HG03439 (cell line): ENCODE data around the gene FAM181B.
A peak's percentile ranks its signal among the peaks of the same experiment; 100 is the strongest.
"Not testable (repeated sequence)": the region's sequence is repeated elsewhere in the genome, so short reads cannot be mapped to it uniquely, and the experiment has no call there.

Experiments used
- ATAC-seq: cut with Tn5 transposase; IDR thresholded peaks from one replicate; pipeline ENCODE4 v1.9.1; 2021; ENCODE audit warnings: mild to moderate bottlenecking, moderate library complexity; ENCODE audit not compliant: unreplicated experiment

Gene FAM181B

GRCh38 chr11:82732734-82733443, 775 bp downstream of the FAM181B start:
- ATAC-seq: no peak

DNA sequence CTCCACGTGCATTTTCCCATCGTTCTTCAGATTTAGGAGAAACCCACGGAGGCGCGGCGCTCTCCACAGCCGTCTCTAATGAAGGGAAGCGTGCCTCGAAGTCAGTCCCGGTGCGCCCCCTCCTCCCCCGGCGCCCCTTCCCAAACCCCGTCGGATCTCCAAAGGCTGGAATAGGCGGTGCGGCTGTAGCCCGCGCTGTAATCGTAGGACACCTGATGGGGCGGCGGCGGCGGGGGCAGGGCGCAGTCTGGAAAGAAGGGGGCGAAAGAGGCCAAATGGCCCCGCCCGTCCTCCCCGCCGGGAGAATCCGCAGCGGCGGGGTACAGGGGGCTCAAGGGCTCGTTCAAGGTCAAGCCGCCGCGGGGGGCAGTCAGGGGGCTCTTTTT, 1.3 kb downstream of the FAM181B start:
- no peak for ATAC-seq

DNA sequence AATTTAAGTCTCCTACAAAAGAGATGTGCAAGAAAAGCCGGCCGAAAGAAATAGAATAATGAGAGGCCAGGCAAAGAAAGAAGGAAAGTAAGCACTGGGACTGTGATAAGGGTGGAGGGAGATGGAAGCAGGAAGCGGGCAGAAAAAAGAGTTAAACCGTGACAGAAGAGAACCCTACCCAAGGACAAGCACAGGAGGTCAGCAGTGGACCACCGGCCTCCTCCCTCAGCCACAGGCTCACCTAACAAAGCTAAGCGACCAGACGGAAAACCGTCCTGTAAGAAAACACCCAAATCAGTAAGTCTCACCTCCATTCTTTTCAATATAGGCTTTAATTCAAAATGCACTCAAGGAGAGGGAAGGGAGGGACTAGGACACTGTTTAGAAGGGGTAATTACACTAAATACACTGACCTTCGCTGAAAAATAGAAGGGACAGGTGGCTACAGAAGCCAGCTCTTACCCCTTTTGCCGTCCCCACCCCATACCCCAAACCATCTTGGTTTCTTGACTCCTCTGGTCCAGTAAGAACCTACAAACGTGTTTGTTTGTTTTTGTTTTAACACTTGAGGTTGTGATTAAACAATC, 1.9 kb downstream of the FAM181B start:
- ATAC-seq: no peak

DNA sequence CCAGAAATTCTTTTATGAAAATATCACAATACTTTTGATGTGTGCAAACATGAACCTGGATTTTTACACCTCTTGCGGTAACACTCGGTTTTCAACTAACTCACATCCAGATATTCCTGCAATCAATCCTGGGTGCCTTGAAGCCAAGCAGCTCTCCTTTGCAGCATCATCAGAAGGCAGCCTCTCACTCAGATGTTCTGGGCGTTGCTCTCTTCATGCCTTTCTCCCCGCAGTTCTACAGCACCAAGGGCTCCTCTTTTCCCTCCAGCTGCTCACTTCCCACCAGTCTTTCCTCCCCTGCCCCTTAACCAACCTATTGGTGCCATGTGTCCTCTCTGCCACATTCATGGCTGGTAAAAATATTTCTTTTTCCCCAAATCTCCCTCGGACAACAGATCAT, 2.9 kb downstream of the FAM181B start:
- no peak for ATAC-seq

DNA sequence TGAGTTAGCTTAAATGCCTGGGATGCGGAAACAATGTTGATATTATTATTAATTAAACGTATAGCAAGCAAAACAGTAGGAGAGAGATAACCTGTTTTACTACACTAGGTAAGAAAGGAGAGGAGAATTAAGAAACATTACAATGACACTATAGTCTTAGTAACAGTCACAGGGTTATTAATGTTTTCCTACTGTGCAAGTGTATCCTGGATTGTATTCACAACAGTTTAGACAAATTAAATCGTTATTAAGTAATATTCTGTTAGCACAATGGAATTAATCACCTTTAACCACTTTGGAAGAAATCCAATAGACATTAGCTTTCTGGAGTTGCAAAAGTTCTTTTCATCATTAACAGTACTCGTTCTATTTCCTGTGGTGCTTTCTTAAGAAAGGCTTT, 3.4 kb downstream of the FAM181B start:
- no peak for ATAC-seq

GRCh38 chr11:82724026-82724425, 9.6 kb downstream of the FAM181B start:
- no peak for ATAC-seq

- ATAC-seq: no peak
Observed at GRCh38 chr11:82722231-82722630, 11.4 kb downstream of the FAM181B start.

DNA sequence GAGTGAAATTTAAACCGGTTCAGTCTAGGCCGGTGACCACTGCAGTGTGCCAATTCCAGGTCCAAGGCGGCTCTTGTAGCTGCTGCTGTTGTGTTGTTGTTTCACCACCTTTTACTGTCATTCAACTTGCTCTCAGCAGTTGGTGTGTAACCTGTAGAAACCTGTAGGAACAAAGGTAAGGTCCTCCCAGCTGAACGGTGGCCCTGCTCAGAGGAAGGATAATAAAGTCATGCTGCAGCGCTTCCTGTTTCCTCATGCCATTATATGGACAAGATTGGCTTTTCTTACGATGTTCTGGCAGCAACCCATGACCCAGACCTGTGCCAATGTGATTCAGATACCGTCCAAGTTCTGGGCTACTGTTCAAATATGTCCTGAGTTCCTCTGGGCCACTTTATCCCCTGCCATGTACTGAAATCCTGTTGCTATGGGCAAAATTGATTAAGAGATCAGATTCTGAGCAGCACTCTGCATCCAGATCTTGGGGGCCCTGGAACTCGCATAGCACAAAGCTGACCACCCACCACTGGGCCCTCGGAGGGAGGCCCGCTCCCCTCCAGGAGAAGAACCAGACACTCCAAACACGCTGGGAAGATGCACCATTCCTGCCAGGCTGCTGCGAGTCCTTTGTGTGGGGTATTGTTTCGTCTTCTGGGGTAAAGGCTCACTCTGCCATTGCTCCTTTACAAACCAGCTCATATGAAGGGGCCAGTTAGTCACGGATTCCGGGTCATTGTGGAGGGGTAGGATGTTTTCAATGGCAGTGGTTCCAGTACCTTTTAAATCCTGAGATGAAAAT, 13.2 kb downstream of the FAM181B start:
- ATAC-seq: no peak

DNA sequence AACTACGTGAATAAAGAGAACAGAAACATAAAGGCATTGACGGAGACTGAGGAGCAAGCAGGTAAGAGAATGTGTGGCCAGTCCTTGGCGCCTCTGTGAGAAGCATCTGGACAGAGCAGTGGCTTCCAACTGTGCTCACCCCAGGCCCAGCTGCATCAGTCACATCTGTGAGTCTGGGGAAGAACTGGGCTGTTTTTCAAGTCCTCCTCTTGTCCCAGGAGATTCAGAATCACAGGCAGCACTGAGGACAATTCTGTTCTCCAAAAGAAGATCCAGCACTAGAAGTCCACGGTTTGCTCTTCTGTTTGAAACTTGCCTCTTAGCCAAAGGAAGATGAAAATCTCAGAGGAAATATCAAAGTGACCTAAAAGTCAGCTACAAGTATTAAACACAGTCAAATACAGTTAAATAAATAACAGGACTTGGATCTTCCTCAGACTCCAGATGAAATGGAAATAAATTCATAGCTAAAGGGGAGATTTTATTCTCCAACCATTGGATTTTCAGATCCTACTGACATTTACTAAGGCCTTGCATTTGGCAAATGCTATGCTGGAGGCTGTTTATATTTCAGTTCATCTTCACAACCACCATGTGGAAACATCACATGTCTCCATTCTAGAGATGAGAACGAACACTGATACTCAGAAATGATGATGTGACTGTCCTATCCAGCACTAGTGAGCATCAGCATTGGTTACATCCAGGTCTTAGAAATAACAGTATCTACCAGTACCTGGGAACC, 14.1 kb downstream of the FAM181B start:
- no peak for ATAC-seq

DNA sequence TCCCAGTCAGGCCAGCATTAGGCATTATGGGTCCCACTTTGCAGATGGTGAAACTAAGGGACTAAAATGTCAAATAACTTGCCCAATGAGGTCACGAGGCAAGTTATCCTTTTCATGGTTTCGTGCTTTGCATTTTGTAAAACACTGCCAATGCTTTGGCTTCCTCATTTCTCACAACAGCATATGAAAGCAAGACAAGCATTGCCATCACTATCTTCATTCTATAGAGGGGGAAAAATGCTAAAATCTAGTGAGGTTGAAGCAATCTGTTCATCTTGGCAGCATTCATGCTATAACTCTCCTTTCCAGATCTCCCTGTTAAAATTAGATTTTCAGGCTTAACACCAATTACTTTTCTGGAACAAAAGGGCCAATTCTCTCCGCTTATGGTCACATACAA, 14.8 kb downstream of the FAM181B start:
- ATAC-seq: no peak

GRCh38 chr11:82718307-82718706, 15.4 kb downstream of the FAM181B start:
- ATAC-seq: peak; percentile 64

- no peak for ATAC-seq
Observed at GRCh38 chr11:82714346-82715174, 19.1 kb downstream of the FAM181B start.

DNA sequence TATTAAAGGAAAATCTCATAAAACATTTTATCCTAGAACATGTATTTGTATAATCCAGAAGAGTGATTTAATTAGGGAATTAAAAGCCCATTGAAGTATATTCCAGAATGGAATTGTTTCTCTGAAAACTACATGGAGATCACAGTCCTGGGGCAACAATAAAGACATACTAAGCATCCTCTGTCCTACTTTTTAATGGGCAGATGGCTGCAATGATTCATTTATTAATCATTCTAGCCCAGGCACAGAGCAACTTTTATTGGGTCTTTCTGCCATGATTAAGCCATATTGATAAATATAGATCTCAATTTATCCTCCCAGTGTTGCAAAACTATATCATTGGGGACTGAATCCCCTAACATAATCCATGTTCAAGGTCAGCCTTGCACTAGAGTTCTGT, 22.0 kb downstream of the FAM181B start:
- ATAC-seq: no peak

DNA sequence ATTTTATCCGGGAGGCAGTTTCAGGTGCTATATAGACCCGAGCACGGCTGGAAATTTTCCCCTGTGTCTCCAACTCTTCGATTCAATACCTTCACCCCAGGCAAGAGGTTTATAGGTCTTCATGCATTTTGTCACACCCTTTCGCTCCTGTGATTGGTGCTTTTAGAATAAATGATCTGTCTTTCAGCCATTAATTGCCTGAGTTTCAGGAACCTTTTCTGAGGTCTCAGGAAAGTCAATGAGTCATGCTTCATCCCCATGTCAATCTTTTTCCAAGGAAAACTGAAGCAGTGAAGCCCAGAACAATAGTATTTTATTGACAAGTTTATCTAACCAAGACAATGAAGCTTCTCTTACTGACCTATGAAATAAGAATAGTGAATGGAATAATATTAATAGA, 29.9 kb downstream of the FAM181B start:
- no peak for ATAC-seq

DNA sequence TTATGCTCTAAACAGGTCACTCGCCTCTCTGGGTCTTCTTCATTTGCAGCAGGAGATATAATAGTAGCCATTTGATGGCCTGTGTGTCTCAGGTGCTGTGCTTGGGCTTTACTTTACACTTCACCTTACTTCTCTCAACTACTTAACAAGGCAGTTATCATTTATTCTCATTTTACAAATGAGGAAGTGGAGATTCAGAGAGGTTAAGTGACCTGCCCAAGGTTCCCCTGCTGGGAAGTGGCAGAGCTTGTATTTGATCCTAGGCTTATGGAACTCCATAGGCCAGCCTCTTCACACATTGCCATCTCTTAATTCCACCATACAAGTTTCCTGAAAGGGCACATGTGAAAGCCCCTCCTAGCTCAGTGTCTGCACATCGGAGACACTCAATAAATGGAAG, 30.4 kb downstream of the FAM181B start:
- no peak for ATAC-seq

DNA sequence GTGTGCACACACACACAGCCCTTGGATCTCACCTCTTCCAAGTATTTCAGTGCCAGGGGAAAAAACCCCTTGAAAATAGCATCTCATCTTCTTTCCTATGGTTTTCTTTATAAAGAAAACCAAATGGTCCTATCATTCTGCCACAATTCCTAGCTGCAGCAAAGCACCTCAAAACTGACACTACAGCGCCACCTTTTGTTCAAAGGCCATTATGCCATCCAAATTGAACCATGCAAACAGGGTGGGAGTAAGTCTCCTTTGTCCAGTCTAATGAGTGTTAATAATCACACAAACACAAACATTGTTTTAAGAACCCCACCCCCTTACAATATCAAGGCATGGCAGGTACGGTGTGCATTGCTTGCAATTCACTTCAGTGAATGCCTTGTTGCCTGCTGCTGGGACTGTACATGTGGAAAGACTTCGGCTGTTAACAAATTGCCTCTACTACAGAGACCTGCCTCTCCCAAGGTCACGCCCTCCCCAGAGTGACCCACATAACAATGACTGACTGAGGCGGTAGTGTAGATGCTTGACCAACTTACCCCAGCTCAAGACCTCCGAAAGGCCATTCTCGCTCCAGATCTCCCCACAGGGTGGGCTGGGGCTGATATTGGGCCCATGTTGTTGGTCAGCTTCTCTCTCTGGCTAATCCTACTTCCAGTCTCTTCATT, 31.7 kb downstream of the FAM181B start:
- peak; percentile 67 for ATAC-seq

GRCh38 chr11:82698576-82699352, 34.9 kb downstream of the FAM181B start:
- ATAC-seq: no peak

DNA sequence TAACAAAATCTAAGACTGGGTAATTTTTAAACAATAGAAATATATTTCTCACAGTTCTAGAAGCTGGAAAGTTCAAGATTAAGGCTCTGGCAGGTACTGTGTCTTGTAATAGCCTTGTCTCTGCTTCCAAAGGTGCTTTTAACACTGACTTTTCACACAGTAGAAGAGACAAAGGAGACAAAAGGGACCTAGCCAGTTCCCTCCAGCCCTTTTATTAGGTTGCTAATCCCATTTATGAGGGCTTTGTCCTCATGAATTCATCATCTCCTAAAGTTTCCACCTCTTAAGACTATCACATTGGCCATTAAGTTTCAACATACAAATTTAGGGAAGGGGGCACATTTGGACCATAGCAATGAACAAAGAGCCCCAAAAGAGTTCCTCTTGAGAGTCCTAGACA, 40.7 kb downstream of the FAM181B start:
- no peak for ATAC-seq

- not testable (repeated sequence) for ATAC-seq
Observed at GRCh38 chr11:82689347-82689746, 44.3 kb downstream of the FAM181B start.
